HG03469 (cell line): ENCODE measurements around the gene CNTNAP2.

Experiments
- ATAC-seq: cut with Tn5 transposase; IDR thresholded peaks from one replicate; pipeline ENCODE4 v1.9.1; 2021; ENCODE audit warnings: mild to moderate bottlenecking, moderate library complexity, moderate number of reproducible peaks; ENCODE audit not compliant: unreplicated experiment

The CNTNAP2 gene

DNA sequence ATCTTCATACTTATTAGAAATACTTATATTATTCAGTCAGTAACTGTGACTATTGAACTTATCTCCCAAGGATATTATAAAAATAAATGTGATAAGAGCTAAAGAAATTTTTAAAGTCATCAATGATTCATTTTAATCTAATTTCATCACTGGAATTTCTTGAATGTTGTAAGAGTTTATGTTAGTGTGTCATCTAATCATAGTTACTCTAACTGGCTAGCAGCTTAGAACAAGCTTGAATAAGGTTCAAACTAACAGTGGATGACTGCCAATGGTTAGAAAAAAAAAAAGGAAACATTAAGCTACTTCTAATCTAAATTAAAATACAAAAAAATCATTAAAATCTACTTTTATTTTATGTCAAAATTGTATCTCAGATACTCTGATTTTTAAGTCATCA lies 1066.3 kb downstream of the CNTNAP2 start:
- ATAC-seq: no peak

DNA sequence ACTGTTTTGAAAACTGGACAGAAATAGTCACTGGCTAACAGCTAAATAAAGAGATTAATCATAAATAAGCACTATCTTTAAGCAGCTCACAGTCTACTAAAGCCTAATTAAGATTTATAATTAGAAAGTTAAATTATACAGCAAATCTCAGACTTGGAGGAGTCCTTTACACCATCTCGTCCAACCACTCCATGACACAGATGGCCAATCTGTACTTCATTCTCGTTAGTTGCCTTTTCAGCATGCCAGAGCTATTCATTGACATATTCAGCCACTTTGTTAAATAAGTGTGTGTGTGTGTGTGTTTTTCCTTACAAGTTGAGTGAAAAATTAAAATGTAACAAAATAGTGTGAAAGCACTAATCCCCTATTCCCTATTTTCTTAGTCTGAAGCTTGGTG lies 1066.7 kb downstream of the CNTNAP2 start:
- no peak for ATAC-seq

DNA sequence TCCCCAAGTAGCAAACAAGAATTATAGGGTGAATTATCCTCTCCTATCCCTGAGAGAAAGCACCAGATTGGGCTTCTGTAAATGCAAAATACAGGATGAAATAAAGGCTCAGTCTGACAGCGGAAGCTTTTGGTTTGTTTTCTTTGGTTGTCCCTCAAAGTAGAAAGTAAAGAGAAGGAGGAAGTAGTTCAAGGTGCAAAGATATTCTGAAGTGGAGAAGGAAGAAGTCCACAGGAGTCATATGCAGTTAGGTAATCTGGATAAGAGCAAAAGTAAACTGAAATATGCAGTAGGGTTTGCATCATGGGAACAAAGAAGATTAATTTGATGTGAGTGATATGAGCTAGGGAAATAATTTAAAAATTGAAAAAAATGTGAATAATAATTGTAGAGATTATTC lies 1071.9 kb downstream of the CNTNAP2 start:
- no peak for ATAC-seq

DNA sequence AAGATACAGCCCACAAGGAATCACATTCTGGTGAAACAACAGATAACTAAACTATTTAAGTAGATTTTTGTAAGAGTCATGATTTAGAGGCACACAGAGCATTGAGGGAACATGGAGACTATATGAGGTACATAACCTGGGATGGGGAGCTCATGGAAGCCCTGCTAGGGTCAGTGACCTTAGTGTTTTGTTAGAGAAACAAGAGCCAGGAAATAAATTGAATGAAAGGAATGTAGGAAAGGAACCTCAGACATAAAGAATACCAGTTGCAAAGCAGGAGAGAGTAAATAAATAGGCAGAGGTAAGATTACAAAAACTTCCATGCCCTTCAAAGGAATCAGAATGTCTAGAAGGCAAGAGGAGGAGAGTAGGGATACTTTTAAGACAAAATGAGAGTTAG lies 1076.9 kb downstream of the CNTNAP2 start:
- ATAC-seq: no peak

DNA sequence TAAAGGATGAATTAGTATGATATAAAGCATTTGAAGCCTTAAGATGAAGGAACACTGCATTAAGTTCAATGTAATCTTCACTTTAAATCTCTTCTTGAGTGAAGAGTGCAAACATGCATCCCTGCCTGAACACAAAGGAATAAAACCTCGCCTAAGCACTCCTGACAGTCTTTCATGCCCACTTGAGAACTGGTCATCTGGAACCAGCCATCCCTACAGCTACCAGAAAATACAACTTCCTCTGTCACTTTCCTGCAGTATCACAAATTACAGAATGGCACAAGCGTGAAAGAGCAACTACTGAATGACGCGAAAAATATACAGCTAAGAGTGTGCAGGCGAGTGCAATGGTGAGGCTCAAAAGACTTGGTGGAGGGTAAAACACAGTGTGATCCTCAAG lies 1079.9 kb downstream of the CNTNAP2 start:
- ATAC-seq: no peak

DNA sequence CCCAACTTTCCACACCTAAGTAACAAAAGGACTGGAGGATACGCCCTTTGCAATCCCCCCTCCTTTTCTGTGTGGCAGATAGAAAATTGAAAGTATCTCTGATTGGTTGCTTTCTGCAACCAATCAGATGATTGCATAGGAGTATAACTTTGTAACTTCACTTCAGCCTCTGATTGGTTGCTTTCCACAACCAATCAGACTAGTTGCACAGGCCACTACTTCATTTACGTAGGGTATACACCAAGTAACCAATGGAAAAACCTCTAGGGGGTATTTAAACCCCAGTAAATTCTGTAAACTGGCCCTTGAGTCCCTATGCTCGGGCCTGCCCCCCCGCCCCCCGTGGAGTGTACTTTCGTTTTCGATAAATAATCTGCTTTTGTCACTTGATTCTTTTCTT lies 1080.4 kb downstream of the CNTNAP2 start:
- no peak for ATAC-seq

DNA sequence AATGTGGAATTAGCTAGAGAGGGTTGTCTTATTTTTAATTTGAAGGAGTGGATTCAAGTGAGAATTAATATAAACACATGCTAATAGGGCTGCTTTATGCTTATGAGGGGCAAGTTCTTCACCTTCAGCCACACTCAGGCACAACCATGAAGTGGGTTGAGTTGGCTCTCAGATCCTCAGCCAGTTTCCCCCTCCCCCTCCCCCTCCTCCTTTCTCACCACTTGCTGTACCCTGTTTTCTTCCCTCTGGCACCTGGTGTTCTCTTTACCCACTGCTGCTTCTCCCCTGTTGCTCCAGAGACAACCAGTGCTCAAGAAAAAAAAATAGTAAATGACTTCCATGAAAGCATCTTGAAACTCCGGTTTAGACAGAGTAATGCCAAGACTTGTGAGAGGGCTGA lies 1083.3 kb downstream of the CNTNAP2 start:
- no peak for ATAC-seq

DNA sequence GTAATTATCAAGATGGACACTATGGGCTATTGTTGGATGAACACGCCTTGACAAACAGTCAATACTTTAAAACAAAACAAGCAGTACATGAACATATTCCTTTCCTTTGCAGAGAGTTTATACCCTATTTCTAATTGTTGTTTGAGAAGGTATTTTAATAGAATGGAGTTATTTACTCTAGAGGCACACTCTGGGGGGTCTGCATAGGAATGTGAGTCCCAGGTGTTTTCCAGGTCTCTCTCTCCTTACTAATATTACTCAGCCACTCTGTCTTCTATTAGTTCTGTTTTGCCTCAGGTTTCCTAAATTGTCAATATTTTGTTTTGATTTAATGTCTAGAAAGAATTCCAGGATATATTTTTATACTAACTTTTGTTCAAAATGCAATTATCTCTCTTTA lies 1091.4 kb downstream of the CNTNAP2 start:
- ATAC-seq: no peak

DNA sequence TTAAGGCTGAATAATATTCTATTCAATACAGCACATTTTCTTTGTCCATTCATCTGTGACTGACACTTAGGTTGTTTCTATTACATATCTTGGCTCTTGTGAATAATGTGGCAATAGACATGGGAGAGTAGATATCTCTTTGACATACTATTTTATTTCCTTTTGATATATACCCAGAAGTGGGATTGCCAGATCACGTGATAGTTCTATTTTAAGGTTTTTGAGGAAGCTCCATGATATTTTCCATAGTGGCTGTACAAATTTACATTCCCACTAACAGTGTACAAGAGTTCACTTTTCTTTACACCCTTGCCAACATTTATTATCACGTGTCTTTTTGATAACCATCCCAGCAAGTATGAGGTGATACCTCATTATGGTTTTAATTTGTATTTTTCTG lies 1114.7 kb downstream of the CNTNAP2 start:
- no peak for ATAC-seq

DNA sequence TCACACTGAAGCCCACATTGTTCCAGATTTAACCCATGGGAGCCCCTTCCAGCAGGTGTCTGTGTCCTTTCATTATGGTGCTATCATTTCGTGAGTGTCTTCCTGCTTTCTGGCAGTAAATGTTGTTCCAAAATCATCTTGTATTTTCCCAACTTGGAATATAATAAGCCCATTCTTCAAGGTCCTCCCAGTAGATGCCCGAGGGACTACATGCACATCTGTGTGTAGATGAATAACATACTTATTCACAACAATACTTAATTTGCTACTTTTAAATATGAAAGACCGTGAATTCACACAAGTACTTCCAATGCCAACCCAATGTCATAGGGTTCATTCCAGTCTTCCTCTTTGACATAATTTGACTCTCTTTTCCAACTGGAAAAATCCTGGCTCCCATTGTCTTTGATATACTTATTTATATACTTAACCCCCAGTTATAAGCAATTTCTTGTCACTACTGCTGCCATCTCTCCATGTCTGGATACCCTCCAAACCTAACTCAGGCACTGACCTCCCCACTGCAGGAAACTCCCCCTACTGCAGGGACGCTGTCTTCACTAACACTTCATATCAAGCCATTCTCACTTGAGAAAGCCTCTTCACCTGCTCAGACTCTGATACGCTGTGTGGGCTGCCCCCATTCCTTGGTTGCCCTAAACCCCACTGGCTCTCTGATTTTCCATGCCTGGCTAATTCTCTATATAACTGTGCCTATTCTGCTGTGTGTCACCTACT lies 1119.2 kb downstream of the CNTNAP2 start:
- no peak for ATAC-seq

DNA sequence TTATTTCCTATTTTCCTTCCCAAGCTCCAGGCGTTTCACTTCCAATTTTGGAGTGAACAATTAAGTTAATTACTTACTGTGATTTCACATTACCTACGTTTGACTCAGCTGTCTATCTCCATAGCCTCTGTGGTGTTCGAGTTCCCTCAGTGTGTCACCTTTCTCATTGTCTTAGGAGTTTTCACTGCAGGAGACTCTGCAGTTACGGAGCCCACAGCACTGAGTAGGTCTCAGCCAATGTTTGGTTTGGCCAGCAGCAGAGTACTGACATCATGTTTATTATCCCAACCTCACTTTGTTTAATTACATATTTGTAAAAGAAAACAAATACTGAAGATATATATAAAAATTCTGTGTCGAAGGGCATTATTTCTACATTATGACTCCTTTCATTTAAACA lies 1123.9 kb downstream of the CNTNAP2 start:
- no peak for ATAC-seq

DNA sequence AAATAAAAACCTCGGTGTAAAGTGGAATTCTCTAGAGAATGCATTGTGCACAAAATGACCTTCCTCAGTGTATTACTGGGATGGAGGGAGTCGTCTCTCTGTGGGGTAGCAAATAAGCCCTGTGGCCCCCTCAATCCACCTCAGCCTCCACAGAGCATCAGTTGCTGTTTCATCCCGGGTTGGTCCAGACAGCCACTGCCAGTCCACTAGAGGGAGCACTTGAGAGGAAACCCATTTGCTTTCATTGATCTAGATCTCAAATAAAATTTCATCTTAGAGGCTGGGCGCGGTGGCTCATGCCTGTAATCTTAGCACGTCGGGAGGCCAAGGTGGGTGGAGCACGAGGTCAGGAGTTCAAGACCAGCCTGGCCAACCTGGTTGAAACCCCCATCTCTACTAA lies 1128.7 kb downstream of the CNTNAP2 start:
- ATAC-seq: peak; percentile 40

DNA sequence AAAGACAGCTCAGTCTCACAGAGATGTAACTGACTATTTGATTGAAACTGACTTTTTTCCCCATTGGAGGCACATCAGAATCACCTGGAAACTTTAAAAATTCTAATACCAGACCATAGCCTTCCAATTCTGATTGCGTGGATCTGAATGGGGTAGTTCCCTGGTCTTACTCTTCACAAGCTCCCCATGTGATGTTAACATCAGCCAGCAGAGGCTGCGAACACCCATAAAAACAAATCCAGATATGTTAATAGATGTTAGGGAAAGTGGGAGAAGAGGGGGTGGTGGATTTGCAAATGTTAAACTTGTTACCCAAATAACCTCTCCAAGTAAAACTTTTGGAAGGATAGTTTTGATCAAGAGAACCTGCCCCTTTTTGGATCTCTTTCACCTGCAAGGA lies 1133.4 kb downstream of the CNTNAP2 start:
- ATAC-seq: no peak

DNA sequence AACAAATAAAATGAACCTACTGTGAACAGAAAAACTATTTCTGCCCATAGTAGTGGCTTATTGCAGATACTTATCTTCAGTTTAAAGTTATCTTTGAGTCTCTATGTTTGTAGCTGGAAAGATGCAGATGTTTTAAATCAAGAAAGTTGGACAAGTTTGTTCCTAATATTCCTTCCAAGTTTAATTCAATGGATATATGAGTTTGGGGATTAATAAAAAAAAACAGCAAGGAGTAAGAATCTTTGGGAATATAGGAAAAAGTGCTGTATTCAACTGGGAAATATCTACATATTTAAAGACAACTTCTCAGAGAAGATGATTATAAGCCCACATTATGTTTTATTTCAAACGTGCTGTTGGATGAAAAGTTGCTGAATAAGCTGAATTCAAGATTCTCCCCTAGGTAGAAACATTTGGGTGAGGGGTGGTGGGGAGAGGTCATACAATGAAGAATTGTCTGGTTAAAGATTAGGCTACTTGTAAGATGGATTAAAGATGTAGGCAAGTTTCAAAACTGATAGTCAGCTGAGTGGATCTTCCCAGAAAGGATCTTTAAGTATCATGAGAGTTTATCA lies 1135.2 kb downstream of the CNTNAP2 start:
- ATAC-seq: no peak

DNA sequence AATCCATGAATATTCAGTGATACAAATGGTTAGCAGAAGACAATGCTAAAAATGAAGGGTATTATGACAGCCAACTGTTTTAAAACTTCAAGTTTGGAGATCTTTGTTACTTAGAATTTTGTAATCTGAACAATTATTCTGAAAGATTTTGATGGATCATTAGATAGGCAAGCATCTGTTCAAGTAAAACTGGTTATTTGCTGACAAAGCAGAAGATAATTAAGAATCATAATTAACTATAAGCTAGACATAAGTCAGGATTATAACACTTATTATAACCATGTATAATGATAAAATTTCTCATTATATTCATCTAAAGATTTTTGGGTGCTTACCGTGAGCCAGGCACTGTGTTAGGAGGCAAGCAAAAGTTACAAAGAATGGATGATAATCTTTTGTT lies 1145.1 kb downstream of the CNTNAP2 start:
- ATAC-seq: no peak

DNA sequence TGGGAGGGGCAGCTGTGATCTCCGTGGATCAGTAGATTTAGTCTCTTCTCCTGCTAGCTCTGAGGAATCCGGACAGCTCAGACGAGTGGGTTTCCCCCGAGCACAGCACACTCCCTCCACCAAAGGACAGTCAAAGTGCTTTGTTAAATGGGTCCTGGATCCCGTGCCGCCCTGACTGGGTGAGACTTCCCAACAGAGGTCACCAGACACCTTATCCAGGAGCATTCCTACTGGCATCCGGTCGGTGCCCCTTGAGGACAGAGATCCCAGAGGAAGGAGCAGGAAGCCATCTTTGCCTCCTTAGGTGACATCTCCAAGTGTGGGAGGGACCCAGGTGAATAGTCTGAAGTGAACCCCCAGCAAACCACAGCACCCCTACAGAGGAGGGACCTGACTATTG lies 1148.9 kb downstream of the CNTNAP2 start:
- ATAC-seq: no peak

DNA sequence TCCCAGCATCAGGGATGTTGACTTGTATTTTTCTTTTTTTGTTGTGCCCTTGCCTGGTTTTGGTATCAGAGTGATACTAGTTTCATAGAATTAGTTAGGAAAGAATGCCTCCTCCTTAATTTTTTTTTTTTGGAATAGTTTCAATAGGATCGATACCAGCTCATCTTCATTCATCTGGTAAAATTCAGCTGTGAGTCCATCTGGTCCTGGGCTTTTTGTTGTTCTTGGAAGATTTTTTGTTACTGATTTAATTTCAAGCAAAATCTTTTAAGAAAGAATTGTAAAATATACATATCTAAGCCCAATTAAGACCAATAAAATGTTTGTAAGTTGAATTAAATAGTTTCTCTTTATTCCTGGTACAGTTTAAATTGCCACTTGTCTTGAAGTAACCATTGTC lies 1159.5 kb downstream of the CNTNAP2 start:
- ATAC-seq: no peak

DNA sequence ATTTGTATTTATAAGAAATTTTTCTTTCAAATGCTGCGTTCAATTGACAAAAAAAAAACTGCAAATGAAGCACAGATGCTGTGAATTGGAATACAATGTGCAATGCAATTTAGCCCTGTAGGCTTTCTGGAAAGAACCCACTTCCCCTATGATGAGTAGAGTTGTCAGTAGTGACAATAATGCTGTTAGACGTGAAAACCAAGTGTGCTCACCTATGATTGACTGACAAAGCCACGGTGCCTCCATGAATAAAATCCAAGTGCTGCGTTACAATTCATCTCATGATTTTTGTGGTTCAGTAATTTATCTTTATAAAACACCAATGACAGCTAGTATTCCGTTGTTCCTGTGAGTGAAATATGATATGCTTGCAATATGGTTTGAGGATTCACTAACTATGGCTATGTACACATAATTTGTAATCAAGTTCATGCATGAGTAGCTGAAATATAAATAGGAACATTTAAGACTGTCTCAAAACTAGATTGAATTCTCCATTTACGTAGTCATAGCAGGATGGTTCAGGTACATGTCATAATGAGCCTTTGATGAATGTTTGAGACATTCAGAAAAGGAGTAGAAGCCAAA lies 1160.3 kb downstream of the CNTNAP2 start:
- no peak for ATAC-seq

DNA sequence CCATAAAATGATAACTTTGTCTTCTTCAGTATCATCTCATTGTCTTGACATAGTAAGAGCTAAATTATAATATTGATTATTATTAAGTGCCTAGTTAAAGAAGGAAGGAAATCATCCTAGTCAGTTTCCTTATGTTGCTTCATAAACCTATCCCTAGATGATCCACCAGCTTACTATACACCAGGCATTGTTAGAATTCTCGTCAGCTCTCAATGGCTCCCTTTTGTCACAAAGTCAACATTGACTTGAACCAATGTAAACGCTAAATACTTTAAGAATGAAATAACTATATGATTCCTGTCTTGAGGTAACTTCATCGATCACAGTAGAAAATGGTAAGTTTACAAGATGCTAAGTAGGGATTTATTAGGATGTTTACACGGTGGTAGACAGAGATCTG lies 1162.9 kb downstream of the CNTNAP2 start:
- ATAC-seq: no peak

DNA sequence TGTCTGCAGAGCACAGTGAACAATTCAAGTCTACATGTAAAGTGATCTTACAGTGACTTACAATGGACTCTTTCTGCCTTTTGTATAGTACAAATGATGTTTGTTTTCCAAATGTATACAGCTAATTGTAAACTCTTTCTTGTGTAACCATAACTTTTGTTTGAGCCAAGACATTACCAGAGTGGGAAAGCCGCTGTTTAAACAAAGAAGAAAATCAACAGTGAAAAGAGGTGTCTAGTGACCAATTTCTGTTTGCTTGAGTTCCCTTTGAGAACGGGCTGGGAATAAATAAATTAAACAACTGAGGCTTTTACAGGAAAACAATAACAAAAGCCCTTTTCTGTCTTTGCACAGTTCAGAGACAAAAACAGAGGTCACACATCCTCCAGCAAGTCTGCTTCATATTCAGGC lies 1163.4 kb downstream of the CNTNAP2 start:
- no peak for ATAC-seq

DNA sequence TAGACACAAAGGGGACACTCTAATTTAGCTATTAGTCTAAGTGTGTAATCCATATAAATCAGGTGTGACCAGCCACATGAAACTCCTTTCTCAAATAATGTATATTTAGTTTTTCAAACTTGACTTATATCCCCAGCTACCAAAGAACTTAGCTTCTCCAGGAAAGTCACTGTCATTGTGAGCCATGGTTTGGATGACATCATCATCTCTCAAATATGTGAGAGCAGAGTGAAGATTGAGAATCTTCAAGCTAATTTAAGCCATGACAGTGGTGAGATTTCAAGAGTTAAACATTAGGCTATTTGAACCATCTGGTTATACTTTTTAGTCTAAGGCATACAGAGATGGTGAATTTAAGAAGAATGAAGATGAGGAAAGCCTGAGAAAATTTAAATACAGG lies 1165.6 kb downstream of the CNTNAP2 start:
- ATAC-seq: no peak

DNA sequence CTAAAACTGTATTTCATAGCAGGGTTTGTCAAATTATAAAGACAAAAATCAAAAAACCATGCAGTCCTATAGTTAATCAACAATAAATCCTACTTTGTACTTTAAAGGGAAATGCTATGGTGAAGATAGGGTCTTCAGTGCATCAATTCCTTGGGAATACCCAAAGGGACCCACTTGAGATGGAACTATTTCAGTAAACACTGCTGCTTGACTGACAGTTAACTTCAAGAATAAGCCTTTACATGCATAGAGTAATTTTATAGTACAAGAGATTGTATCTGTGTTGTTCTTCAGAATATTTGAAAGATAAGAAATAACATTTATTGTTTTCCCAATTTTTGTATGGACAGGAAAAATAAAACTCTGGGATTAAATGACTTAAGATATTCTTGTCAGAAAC lies 1179.6 kb downstream of the CNTNAP2 start:
- ATAC-seq: no peak

DNA sequence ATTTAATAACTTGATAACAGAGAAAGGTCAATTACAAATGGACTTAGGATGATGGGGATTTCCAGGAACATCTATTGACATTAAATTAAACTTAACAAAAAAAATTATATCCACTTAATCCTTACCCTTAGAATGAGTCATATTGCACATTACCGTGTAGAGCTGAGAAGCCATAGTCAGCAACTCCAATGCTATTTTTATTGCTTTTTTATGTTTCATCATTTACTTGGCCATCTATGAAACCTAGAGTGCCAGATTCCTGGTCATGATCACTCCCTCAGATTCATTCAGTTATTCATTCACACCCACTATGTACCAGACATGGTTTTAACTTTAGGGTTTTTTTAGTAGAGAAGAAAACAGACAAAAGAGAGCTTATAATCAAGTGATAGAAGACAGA lies 1180.4 kb downstream of the CNTNAP2 start:
- ATAC-seq: no peak
